MCF 10A (cell line): ENCODE results near the gene KAZN. TPM values are rescaled to one million over a fixed set of nuclear protein-coding genes. Genes with fewer than 3 reads are reported as not detected.

ENCODE experiments used
- BruUV-seq: library from RNA; stranded (reverse); fragments of 400-500 nt; replicated peaks from 2 replicates; lab custom pipeline; 2021; lab: Mats Ljungman, UMichigan
- CTCF ChIA-PET: fragments of 300-600 bp; sonication (Branson Sonifier 250); formaldehyde crosslinking; extraction: SDS; loops from one replicate; lab custom pipeline; 2021; ENCODE audit warnings: antibody characterized with exemption, inconsistent platforms; lab: Yijun Ruan, JAX
- POLR2A ChIA-PET: fragments of 300-600, 350-650 bp; sonication (Branson Sonifier 250); formaldehyde crosslinking; extraction: SDS; loops from one replicate; lab custom pipeline; 2020; ENCODE audit warnings: antibody characterized with exemption, inconsistent platforms; lab: Yijun Ruan, JAX
- DNase-seq: peaks from one replicate; pipeline ENCODE4 v3.0.0-alpha.2; 2018; ENCODE audit not compliant: unreplicated experiment
- H3K27ac Mint-ChIP-seq: one replicate; pipeline ENCODE4 v1.8.0; 2022; ENCODE audit warnings: mild to moderate bottlenecking, low read depth, mixed read lengths; ENCODE audit not compliant: unreplicated experiment
- H3K27me3 Mint-ChIP-seq: one replicate; pipeline ENCODE4 v1.8.0; 2022; ENCODE audit warnings: mixed read lengths; ENCODE audit not compliant: insufficient read depth, unreplicated experiment
- H3K36me3 Mint-ChIP-seq: one replicate; pipeline ENCODE4 v1.8.0; 2022; ENCODE audit warnings: mild to moderate bottlenecking, moderate library complexity, mixed read lengths; ENCODE audit not compliant: insufficient read depth, unreplicated experiment
- H3K4me1 Mint-ChIP-seq: one replicate; pipeline ENCODE4 v1.8.0; 2022; ENCODE audit warnings: mixed read lengths; ENCODE audit not compliant: insufficient read depth, unreplicated experiment
- H3K4me3 Mint-ChIP-seq: one replicate; pipeline ENCODE4 v1.8.0; 2022; ENCODE audit warnings: mild to moderate bottlenecking, moderate library complexity, mixed read lengths; ENCODE audit not compliant: unreplicated experiment
- H3K9me3 Mint-ChIP-seq: one replicate; pipeline ENCODE4 v1.8.0; 2022; ENCODE audit warnings: mixed read lengths; ENCODE audit not compliant: unreplicated experiment
- intact Hi-C: fragments of 100-400 bp; cut with micrococcal nuclease; formaldehyde crosslinking; loops from 2 replicates; pipeline ENCODE4 v1.14.1; 2022
- total RNA-seq: library from RNA; stranded (reverse); gene quantifications from 2 replicates; pipeline ENCODE4 v1.2.3, GENCODE V29; 2022
- TF ChIP-seq, protein P1 (sequence below): fragments of 200-600 bp; IDR thresholded peaks from one replicate; pipeline ENCODE4 v1.8.0; 2022; ENCODE audit warnings: antibody characterized with exemption, mild to moderate bottlenecking; ENCODE audit not compliant: unreplicated experiment

The KAZN gene
- total RNA-seq, 1 experiment from 2014 or later: 3.3 TPM

DNA sequence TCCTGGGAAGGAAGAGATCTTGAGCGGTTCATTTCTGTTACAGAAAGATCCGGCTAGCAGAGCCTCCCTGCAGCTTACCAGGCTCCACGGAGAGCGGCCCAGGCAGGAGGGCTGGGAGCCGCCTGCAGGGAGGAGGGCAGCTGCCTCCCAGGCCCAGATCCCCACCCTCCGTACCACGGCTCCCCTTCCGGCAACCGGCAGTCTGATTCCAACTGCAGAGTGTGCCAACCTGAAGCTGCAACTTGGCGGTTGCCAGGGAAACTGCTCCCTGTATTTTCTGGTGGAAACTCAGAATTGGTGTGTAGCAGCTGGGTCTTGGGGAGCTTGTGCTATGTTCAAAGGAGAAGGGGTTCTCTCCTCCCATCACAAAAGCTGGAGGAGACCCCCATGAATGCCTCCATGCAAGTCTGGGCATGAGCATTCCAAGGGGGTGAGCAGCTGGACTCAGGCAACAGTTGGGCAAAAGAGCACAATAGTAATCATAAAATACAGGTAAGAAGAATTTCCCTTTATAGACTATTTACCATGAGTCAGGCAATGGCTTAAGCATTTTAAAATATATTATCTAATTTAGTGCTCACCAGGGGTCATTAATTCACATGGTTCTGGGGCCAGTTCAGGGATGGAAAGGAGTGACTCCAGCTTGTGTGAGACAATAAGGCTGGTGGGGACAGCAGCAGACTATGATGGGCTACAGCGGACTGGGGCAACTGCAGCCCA lies 46.1 kb upstream of the KAZN start:
- Mint-ChIP-seq H3K27me3 (no peaks in the 10 kb centered on the region), H3K9me3 (no peaks in the 10 kb centered on the region), H3K4me1 (no peaks in the 10 kb centered on the region), H3K36me3 (no peaks in the 10 kb centered on the region), H3K4me3 (no peak overlapping the region), H3K27ac (no peak overlapping the region)
- ChIA-PET CTCF (interaction anchor here (0.5 to 0.7 kb wide), 4 partner anchors 183 to 546 kb away, joined by 3 read pairs; no protein-coding TSS in a partner anchor), POLR2A (no interaction called here)
- DNase-seq: no peak
- TF ChIP-seq, protein P1, sequence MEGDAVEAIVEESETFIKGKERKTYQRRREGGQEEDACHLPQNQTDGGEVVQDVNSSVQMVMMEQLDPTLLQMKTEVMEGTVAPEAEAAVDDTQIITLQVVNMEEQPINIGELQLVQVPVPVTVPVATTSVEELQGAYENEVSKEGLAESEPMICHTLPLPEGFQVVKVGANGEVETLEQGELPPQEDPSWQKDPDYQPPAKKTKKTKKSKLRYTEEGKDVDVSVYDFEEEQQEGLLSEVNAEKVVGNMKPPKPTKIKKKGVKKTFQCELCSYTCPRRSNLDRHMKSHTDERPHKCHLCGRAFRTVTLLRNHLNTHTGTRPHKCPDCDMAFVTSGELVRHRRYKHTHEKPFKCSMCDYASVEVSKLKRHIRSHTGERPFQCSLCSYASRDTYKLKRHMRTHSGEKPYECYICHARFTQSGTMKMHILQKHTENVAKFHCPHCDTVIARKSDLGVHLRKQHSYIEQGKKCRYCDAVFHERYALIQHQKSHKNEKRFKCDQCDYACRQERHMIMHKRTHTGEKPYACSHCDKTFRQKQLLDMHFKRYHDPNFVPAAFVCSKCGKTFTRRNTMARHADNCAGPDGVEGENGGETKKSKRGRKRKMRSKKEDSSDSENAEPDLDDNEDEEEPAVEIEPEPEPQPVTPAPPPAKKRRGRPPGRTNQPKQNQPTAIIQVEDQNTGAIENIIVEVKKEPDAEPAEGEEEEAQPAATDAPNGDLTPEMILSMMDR: no peak
- intact Hi-C loops: no loop called here
- no TSS peak for BruUV-seq

DNA sequence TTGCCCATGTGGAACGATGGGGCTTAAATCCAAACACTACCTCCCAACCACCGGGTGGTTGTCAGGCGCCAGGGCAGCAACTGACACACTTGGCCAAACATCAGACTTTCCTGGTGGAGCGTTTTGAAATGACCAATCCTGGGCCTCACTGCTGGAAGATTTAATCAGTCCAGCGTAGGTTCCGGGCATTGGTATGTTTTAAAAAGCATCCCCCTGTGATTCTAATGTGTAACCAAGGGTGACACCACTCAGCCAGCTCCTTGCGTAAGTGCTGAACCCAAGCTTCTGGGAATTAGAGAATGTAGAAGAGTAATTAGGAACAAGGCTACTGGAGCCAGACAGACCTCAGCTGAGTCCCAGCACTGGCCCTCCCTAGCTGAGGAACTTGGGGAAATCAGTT lies 44.8 kb upstream of the KAZN start:
- no peak for DNase-seq
- intact Hi-C loops: no loop called here
- CTCF ChIA-PET: interaction anchor here (0.6 kb wide), 1 partner anchor 39 kb away, joined by 3 read pairs; no protein-coding TSS in a partner anchor
- POLR2A ChIA-PET: interaction anchor here (1.2 kb wide), 1 partner anchor 10 kb away, joined by 3 read pairs; no protein-coding TSS in a partner anchor
- Mint-ChIP-seq H3K4me1 (no peaks in the 10 kb centered on the region), H3K27ac (no peak overlapping the region), H3K4me3 (no peak overlapping the region), H3K36me3 (no peaks in the 10 kb centered on the region), H3K9me3 (no peaks in the 10 kb centered on the region), H3K27me3 (no peaks in the 10 kb centered on the region)
- TF ChIP-seq, protein P1: no peak
- BruUV-seq: no TSS peak

DNA sequence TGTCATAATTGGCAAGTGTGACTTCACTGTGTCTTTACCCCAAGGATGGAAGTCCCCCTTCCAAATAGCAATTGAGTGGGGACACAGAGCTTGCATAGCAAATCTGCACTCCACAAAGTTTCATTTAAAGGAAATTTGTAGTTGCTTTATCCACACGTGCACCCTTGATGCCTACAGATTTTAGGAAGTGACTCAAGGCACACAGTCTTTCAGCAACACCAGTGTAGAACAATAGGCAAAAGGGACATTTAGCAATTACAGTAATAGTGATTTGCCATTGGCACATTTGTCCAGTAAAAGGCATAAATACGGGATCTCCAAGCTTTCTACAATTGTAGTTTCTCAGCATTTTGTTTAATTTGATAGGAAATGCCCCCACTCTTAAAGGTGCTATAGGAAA lies 43.4 kb upstream of the KAZN start:
- no peak overlapping the region for H3K4me3 Mint-ChIP-seq
- intact Hi-C loops: no loop called here
- BruUV-seq: no TSS peak
- TF ChIP-seq, protein P1: no peak
- no peak for DNase-seq
- no peaks in the 10 kb centered on the region for H3K36me3 Mint-ChIP-seq
- ChIA-PET POLR2A (interaction anchor here (0.7 to 1.2 kb wide), 2 partner anchors 8 to 144 kb away, joined by 3 to 5 read pairs; no protein-coding TSS in a partner anchor), CTCF (no interaction called here)
- H3K9me3 Mint-ChIP-seq: no peaks in the 10 kb centered on the region
- H3K27ac Mint-ChIP-seq: no peak overlapping the region
- H3K27me3 Mint-ChIP-seq: no peaks in the 10 kb centered on the region
- H3K4me1 Mint-ChIP-seq: no peaks in the 10 kb centered on the region

DNA sequence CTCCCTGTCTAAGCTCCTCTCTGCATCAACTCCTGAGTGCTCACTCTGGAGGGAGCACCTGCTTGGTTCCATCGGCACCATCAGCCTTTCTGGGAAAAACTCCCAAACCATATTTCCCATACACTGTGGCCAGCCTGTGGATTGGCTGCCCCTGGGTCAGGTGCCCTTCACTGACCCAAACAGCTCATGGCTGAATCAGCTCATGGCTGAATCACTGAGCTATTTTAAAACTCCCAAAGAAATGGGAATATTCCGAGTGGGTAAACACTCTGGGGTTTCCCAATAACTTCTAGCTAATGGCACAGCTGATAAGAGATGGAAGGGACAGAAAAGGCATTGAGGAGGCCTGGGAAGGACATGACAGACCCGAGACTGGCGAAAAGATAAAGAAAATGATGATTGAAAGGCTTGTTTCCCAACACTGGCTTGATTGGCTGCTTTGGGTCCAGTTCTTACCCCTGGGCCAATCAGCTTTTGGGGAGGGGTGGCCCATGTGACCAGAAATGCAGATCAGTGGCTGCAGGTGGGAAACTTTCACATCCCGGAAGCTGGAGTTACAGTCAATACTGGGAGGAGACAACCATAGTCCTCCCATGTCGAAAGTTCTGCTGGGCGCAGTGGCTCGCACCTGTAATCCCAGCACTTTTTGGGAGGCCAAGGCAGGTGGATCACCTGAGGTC lies 37.3 kb upstream of the KAZN start:
- CTCF ChIA-PET: no interaction called here

More for the DNA sequence above, 37.3 kb upstream of the KAZN start:
- Mint-ChIP-seq H3K4me1 (no peaks in the 10 kb centered on the region), H3K27ac (no peak overlapping the region), H3K27me3 (no peaks in the 10 kb centered on the region), H3K36me3 (peaks cover 6% of the 10 kb centered on the region), H3K4me3 (no peak overlapping the region), H3K9me3 (no peaks in the 10 kb centered on the region)
- POLR2A ChIA-PET: no interaction called here
- DNase-seq: no peak
- TF ChIP-seq, protein P1: no peak
- BruUV-seq: no TSS peak
- intact Hi-C loops: loop anchor here (10.0 kb wide), 1 partner anchor 464 kb away; no protein-coding TSS in a partner anchor
